Gastroesophageal sphincter (tissue), 3 donors: ENCODE results near the gene EPHA1.

Experiments used
- CTCF ChIP-seq, 4 experiments: fragments of 200-600 bp in 2 of 4; fragments of 450-650 bp in 2 of 4; sonication (generic) in 1 of 4; IDR thresholded peaks; one replicate each; pipeline ENCODE4 v1.5.1; 2017 to 2019; ENCODE audit warnings: antibody characterized with exemption in 4 of 4, mild to moderate bottlenecking in 2 of 4, moderate library complexity in 2 of 4
- POLR2A ChIP-seq, 2 donors: fragments of 450-650 bp; IDR thresholded peaks; one replicate each; pipeline ENCODE4 v1.6.1; 2017; ENCODE audit warnings: antibody characterized with exemption in 2 of 2, mild to moderate bottlenecking in 2 of 2, moderate library complexity in 1 of 2

DNA sequence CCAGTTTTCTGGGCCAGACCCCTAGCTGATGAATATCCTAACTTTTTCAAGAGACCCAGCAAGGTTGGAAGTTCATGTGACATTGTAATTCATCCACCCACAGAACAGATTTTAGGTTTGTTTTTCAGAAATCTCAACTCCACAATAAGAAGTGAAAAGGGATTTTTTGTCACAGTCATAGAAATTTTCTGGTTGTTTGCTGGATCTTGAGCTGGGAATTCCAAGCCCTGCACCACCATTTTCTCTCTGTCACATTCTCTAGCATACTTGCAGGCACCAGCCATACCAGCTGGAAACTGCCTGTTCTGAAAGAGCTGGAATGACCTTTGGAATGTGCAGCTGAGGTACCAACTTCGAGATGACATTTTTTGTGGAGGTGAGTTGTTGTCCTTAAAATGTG, 43.1 kb upstream of the EPHA1 start:
- TF ChIP-seq CTCF (IDR thresholded peaks at IDR 0.05) = no peak
- TF ChIP-seq POLR2A (IDR thresholded peaks at IDR 0.05) = no peak
